Ovary (tissue), 9 donors: ENCODE results near the gene WDR90. TPM values are rescaled to one million over a fixed set of nuclear protein-coding genes. Genes with fewer than 3 reads are reported as not detected.
"Not testable (repeated sequence)": the region's sequence is repeated elsewhere in the genome, so short reads cannot be mapped to it uniquely, and the experiment has no call there.

Experiments used
- DNase-seq, 5 donors: peaks; one replicate each; pipeline ENCODE4 v3.0.0-alpha.2; 2019 to 2020
- H3K27ac ChIP-seq, 2 donors: fragments of 200-600 bp; one replicate each; pipeline versions ENCODE4 v1.5.1 to v1.8.0; 2019 to 2022
- H3K27me3 ChIP-seq: fragments of 200-600 bp; one replicate; pipeline ENCODE4 v1.8.0; 2022
- H3K36me3 ChIP-seq: fragments of 200-600 bp; sonication (generic); one replicate; pipeline ENCODE4 v1.5.1; 2019
- H3K4me1 ChIP-seq: one replicate; pipeline ENCODE4 v1.8.1; 2013; ENCODE audit warnings: mild to moderate bottlenecking, moderate library complexity; ENCODE audit not compliant: insufficient read depth
- H3K4me3 ChIP-seq: fragments of 200-600 bp; sonication (generic); one replicate; pipeline ENCODE4 v1.5.1; 2017
- H3K9me3 ChIP-seq, 2 donors: fragments of 200-600 bp in 1 of 2; sonication (generic) in 1 of 2; one replicate each; pipeline versions ENCODE4 v1.5.1 to v1.8.1; 2013 to 2019; ENCODE audit warnings: mild to moderate bottlenecking in 1 of 2, moderate library complexity in 1 of 2
- CTCF ChIP-seq, 3 donors: fragments of 450-650 bp in 2 of 3; fragments of 200-600 bp in 1 of 3; IDR thresholded peaks; one replicate each; pipeline versions ENCODE4 v1.5.1 to v1.8.0; 2016 to 2022; ENCODE audit warnings: antibody characterized with exemption in 3 of 3, mild to moderate bottlenecking in 1 of 3
- EP300 ChIP-seq: sonication (generic); formaldehyde crosslinking; IDR thresholded peaks from one replicate; pipeline ENCODE4 v1.6.1; 2017; ENCODE audit warnings: antibody characterized with exemption
- POLR2A ChIP-seq: fragments of 450-650 bp; IDR thresholded peaks from one replicate; pipeline ENCODE4 v1.6.1; 2017; ENCODE audit warnings: antibody characterized with exemption, mild to moderate bottlenecking, moderate library complexity
- WGBS, 3 donors: extraction: QIAGEN DNeasy Blood & Tissue Kit in 1 of 3; methylation state at CpG; one replicate each; pipeline versions ENCODE4 v1.1.5 to v1.1.7; 2013 to 2017; 5-methylcytosine and 5-hydroxymethylcytosine counted together
- intact Hi-C, 4 donors: fragments of 100-400 bp; cut with DNase I; formaldehyde crosslinking; loops; one replicate each; pipeline versions ENCODE4 v1.11.0 to v1.15.1; 2022 to 2023
- polyA plus RNA-seq, 2 donors: library from polyadenylated mRNA; stranded (reverse); fragments of 200-250 nt in 1 of 2; fragments of 350-450 nt in 1 of 2; fragmentation: Illumina TruSeq in 1 of 2; extraction: RNeasy Lipid Tissue Mini Kit (QIAGEN cat#74804) in 1 of 2; gene quantifications; one replicate each; pipeline ENCODE4 v1.2.3, GENCODE V29; 2013 to 2014
- total RNA-seq, 7 donors: library from RNA; depleted of rRNA in 2 of 7; stranded (reverse); fragments of >200 nt in 2 of 7; fragmentation: NEBNext Ultra II Directional in 3 of 7; extraction: Animal tissue kit (Norgen Biotek cat#: 25700) in 3 of 7; gene quantifications; one replicate each; pipeline versions ENCODE4 v1.1.0 to v1.2.4, GENCODE V29; 2016 to 2023
- donor health status: DM: no; HTN: no; CAD: no; lungs with moderate emphysema.
- donor health status: DM: no; HTN: no; CAD: no.
- donor health status: Bipolar disorder and iron deficiency.
- donor health status: DM: yes; HTN: yes; CAD: no.
- donor health status: DM: no; HTN: no; CAD: no.
- donor health status: DM: yes; HTN: yes; CAD: no.

WDR90 gene
- total and polyA plus RNA-seq, 9 donors: 1.4 to 58.2 (median 37.1) TPM

DNA sequence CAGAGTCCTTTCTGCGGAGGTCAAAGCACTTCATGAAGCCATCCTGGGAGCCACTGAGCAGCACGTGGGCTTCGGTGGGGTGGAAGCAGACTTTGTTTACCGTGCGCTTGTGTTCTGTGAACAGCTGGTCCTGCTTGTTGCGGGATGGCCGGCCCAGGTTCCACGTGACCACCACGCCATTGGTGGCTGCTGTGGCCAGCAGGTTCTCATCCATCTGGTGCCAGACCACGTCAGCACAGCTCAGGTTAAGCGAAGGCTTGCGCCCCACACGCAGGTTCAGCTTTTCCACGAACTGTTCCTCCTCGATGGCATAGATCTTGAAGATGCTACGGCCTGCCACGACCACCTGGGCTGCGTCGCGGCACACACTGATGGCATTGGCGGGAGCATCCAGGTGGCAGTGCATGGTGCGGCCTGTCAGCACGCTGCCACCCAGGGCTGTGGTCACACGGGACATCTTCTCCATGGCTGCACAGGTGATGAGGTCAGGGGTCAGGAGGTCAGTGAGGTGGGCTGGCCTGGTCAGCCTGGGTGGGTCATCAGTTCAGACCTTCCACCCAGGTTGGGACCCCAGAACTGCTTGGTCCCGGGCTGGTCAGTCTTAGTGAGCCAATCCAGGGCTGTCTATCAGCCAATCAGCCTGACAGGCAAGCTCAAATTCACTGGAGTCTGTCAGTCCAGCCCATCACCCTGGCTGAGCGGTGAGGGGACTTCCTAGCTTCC, 40.2 kb downstream of the WDR90 start:
- no peaks in the 10 kb centered on the region for H3K9me3 ChIP-seq
- H3K36me3 ChIP-seq: no peaks in the 10 kb centered on the region
- DNase-seq: peak in 1 of 5 donors; percentile 49
- peak overlapping the region; percentile 96 for H3K4me3 ChIP-seq
- no peaks in the 10 kb centered on the region for H3K27me3 ChIP-seq
- peaks cover 19% of the 10 kb centered on the region for H3K4me1 ChIP-seq
- intact Hi-C loops: no loop called here
- TF ChIP-seq EP300: no peak
- TF ChIP-seq POLR2A: no peak
- TF ChIP-seq CTCF (IDR thresholded peaks at IDR 0.05): no peak
- H3K27ac ChIP-seq: peak overlapping the region in 1 of 2 donors; percentile 71
- WGBS, 3 donors: 69 to 87% (median 72%) methylated on average over 25 to 26 of the region's 26 CpGs

- DNase-seq, intact Hi-C loops, H3K9me3 ChIP-seq, H3K36me3 ChIP-seq, H3K27ac ChIP-seq, H3K4me3 ChIP-seq, H3K27me3 ChIP-seq: not testable (repeated sequence)
- WGBS, 3 donors: 83 to 89% (median 84%) methylated on average over 16 of the region's 16 CpGs
- peaks cover 21% of the 10 kb centered on the region for H3K4me1 ChIP-seq
Observed at GRCh38 chr16:691242-691641, 42.1 kb downstream of the WDR90 start.

GRCh38 chr16:692356-693108, 43.4 kb downstream of the WDR90 start:
- 67 to 68% (median 68%) methylated on average over 10 of the region's 10 CpGs for WGBS, 3 donors
- no peak overlapping the region for H3K27ac ChIP-seq
- DNase-seq: no peak
- intact Hi-C loops: no loop called here
- H3K27me3 ChIP-seq: no peaks in the 10 kb centered on the region
- H3K9me3 ChIP-seq: no peaks in the 10 kb centered on the region
- H3K36me3 ChIP-seq: no peaks in the 10 kb centered on the region
- no peak overlapping the region for H3K4me3 ChIP-seq
- no peak for TF ChIP-seq POLR2A
- no peak for TF ChIP-seq CTCF (IDR thresholded peaks at IDR 0.05)
- TF ChIP-seq EP300: no peak
- peaks cover 21% of the 10 kb centered on the region for H3K4me1 ChIP-seq

- H3K9me3 ChIP-seq: no peaks in the 10 kb centered on the region
- TF ChIP-seq CTCF (IDR thresholded peaks at IDR 0.05) (no peak), POLR2A (no peak), EP300 (no peak)
- no peak overlapping the region for H3K27ac ChIP-seq
- no peak overlapping the region for H3K4me3 ChIP-seq
- intact Hi-C loops: no loop called here
- no peaks in the 10 kb centered on the region for H3K36me3 ChIP-seq
- WGBS, 3 donors: 23 to 35% (median 32%) methylated on average over 17 to 22 of the region's 22 CpGs
- H3K27me3 ChIP-seq: no peaks in the 10 kb centered on the region
- H3K4me1 ChIP-seq: peaks cover 21% of the 10 kb centered on the region
- no peak for DNase-seq
Observed at GRCh38 chr16:693364-693763, 44.2 kb downstream of the WDR90 start.

GRCh38 chr16:693766-694165, 44.6 kb downstream of the WDR90 start:
- intact Hi-C loops: no loop called here
- H3K4me3 ChIP-seq: no peak overlapping the region
- no peaks in the 10 kb centered on the region for H3K9me3 ChIP-seq
- 2 to 4% (median 4%) methylated on average over 15 to 37 of the region's 37 CpGs for WGBS, 3 donors
- H3K27me3 ChIP-seq: no peaks in the 10 kb centered on the region
- H3K36me3 ChIP-seq: no peaks in the 10 kb centered on the region
- no peak for DNase-seq
- H3K27ac ChIP-seq: no peak overlapping the region
- H3K4me1 ChIP-seq: peaks cover 19% of the 10 kb centered on the region
- TF ChIP-seq EP300: no peak
